Activated CD8-positive, alpha-beta T cell treated with anti-CD3 and anti-CD28 coated beads for 36 hours (primary cell): ENCODE results near the gene C17orf100. TPM values are rescaled to one million over a fixed set of nuclear protein-coding genes. Genes with fewer than 3 reads are reported as not detected.

Experiments
- ATAC-seq: fragments of 200-7000 bp; cut with Tn5 transposase; one replicate; pipeline ENCODE4 v1.10.0; 2021; ENCODE audit warnings: mild to moderate bottlenecking, moderate library complexity
- CTCF ChIA-PET: fragments of 350-600 bp; sonication (Branson Sonifier 250); formaldehyde crosslinking; loops from one replicate; lab custom pipeline; 2021; ENCODE audit warnings: antibody characterized with exemption; lab: Charles Lee
- POLR2A ChIA-PET: fragments of 350-600 bp; sonication (Branson Sonifier 250); formaldehyde crosslinking; loops from one replicate; lab custom pipeline; 2021; ENCODE audit warnings: antibody characterized with exemption; lab: Charles Lee
- DNase-seq: peaks from one replicate; pipeline ENCODE4 v3.0.0-alpha.2; 2020
- H3K27ac Mint-ChIP-seq: one replicate; pipeline ENCODE4 v1.8.0; 2021; ENCODE audit warnings: mild to moderate bottlenecking, mixed read lengths
- H3K27me3 Mint-ChIP-seq: one replicate; pipeline ENCODE4 v1.8.0; 2021; ENCODE audit warnings: mixed read lengths
- H3K36me3 Mint-ChIP-seq: one replicate; pipeline ENCODE4 v1.8.0; 2021; ENCODE audit warnings: low read depth, mixed read lengths
- H3K4me1 Mint-ChIP-seq: one replicate; pipeline ENCODE4 v1.8.0; 2021; ENCODE audit warnings: low read depth, mixed read lengths
- H3K4me3 Mint-ChIP-seq: one replicate; pipeline ENCODE4 v1.8.0; 2021; ENCODE audit warnings: mild to moderate bottlenecking, moderate library complexity, mixed read lengths
- H3K9me3 Mint-ChIP-seq: one replicate; pipeline ENCODE4 v1.8.0; 2021; ENCODE audit warnings: mixed read lengths
- intact Hi-C: fragments of 100-400 bp; cut with micrococcal nuclease; formaldehyde crosslinking; loops from one replicate; pipeline ENCODE4 v1.10.0; 2022
- total RNA-seq, 2 experiments: library from RNA; stranded (reverse); gene quantifications; one replicate each; pipeline ENCODE4 v1.2.3, GENCODE V29; 2021
- TF ChIP-seq, protein P1 (sequence below): fragments of 200-600 bp; IDR thresholded peaks from one replicate; pipeline ENCODE4 v1.8.0; 2022; ENCODE audit warnings: antibody characterized with exemption, mild to moderate bottlenecking

Gene C17orf100
- 1 to 10 TPM; 1.1 to 1.6 TPM for total RNA-seq

DNA sequence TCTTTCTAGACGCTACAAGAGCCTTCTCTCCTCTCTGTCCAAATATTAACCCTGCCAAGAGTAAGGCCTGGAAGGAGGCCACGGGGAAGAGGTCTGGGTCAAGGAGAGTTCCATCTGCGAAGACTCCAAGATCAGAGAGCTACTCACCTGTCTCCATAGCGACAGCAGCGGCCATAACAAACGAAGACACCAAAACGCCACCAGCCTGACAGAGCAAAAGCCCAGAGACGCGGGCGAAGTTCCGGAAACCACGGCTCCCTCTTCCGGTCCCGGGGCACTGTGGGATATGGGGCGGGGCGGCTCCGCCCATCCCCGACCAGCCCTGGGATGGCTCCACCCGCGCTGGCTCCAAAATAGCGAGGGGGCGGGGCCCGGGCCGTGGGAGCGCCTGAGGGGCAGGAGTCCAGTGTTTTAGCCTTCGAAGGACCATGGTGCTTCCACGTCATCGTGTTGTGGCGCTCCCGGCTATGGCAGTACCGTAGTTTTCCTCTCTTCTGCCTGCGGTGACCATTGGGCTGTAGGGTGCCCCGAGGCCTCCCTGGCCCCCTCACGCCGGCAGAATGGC is at the start of gene C17orf100, which contains the start of gene MED31:
Gene C17orf100, plus strand, starts transcription at position 409 of the 565 bp plus-strand sequence. Its CDS starts 152 bp downstream, at position 561.
Gene MED31, minus strand, starts transcription at position 252 of the 565 bp plus-strand sequence. Its CDS starts 77 bp downstream, at position 175.
- peak within 1 kb of the TSS; percentile 91 for H3K4me3 Mint-ChIP-seq
- H3K9me3 Mint-ChIP-seq = no peaks in the 10 kb centered on the region
- peak; percentile 96 for DNase-seq
- peaks cover 6% of the 10 kb centered on the region for H3K27me3 Mint-ChIP-seq
- peaks cover 20% of the 10 kb centered on the region for H3K36me3 Mint-ChIP-seq
- peaks cover 54% of the 10 kb centered on the region for H3K4me1 Mint-ChIP-seq
- peak; percentile 96 for ATAC-seq
- intact Hi-C loops = no loop called here
- H3K27ac Mint-ChIP-seq = peak within 1 kb of the TSS; percentile 97
- TF ChIP-seq, protein P1, sequence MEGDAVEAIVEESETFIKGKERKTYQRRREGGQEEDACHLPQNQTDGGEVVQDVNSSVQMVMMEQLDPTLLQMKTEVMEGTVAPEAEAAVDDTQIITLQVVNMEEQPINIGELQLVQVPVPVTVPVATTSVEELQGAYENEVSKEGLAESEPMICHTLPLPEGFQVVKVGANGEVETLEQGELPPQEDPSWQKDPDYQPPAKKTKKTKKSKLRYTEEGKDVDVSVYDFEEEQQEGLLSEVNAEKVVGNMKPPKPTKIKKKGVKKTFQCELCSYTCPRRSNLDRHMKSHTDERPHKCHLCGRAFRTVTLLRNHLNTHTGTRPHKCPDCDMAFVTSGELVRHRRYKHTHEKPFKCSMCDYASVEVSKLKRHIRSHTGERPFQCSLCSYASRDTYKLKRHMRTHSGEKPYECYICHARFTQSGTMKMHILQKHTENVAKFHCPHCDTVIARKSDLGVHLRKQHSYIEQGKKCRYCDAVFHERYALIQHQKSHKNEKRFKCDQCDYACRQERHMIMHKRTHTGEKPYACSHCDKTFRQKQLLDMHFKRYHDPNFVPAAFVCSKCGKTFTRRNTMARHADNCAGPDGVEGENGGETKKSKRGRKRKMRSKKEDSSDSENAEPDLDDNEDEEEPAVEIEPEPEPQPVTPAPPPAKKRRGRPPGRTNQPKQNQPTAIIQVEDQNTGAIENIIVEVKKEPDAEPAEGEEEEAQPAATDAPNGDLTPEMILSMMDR = no peak
- ChIA-PET POLR2A (interaction anchor here (0.6 to 2.6 kb wide), 5 partner anchors 9 to 1183 kb away, joined by 3 to 28 read pairs (median 3); partner anchors contain the start of genes DHX33, KIAA0753 and TXNDC17), CTCF (interaction anchor here (0.6 to 1.9 kb wide), 5 partner anchors 9 to 371 kb away, joined by 3 to 11 read pairs (median 3); no protein-coding TSS in a partner anchor)

DNA sequence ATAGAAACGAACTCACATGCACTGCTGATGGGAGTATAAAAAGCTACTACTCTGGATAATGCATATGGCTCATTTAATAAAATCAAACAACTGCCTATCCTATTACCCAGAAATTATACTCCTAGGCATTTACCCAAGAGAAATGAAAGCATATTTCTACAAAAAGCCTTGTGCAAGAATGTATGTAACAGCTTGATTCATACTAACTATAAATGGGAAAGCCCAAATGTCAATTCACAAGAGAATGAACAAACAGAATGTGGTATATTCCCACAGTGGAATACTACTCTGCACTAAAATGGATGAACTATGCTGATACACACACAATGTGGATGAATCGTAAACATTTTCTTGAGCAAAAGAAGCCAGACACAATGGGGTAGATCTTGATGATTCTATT is 49.4 kb upstream of the C17orf100 start:
- H3K4me1 Mint-ChIP-seq = peaks cover 7% of the 10 kb centered on the region
- no peak overlapping the region for H3K27ac Mint-ChIP-seq
- no peak for DNase-seq
- no peaks in the 10 kb centered on the region for H3K27me3 Mint-ChIP-seq
- ChIA-PET CTCF (no interaction called here), POLR2A (no interaction called here)
- intact Hi-C loops = no loop called here
- H3K36me3 Mint-ChIP-seq = peaks cover 39% of the 10 kb centered on the region
- no peak for ATAC-seq
- TF ChIP-seq, protein P1 = no peak
- no peak overlapping the region for H3K4me3 Mint-ChIP-seq
- H3K9me3 Mint-ChIP-seq = no peaks in the 10 kb centered on the region

GRCh38 chr17:6603744-6604325 is 47.7 kb upstream of the C17orf100 start:
- H3K27me3 Mint-ChIP-seq = no peaks in the 10 kb centered on the region
- ChIA-PET CTCF (no interaction called here), POLR2A (no interaction called here)
- peaks cover 35% of the 10 kb centered on the region for H3K36me3 Mint-ChIP-seq
- H3K9me3 Mint-ChIP-seq = no peaks in the 10 kb centered on the region
- no peak for ATAC-seq
- H3K4me1 Mint-ChIP-seq = peaks cover 7% of the 10 kb centered on the region
- no peak overlapping the region for H3K27ac Mint-ChIP-seq
- no peak overlapping the region for H3K4me3 Mint-ChIP-seq
- no peak for DNase-seq
- TF ChIP-seq, protein P1 = no peak
- intact Hi-C loops = no loop called here

- Mint-ChIP-seq H3K36me3 (peaks cover 44% of the 10 kb centered on the region), H3K27me3 (no peaks in the 10 kb centered on the region), H3K9me3 (no peaks in the 10 kb centered on the region), H3K4me3 (no peak overlapping the region), H3K27ac (no peak overlapping the region), H3K4me1 (peaks cover 7% of the 10 kb centered on the region)
- intact Hi-C loops = no loop called here
- no peak for ATAC-seq
- CTCF ChIA-PET = no interaction called here
- DNase-seq = no peak
- TF ChIP-seq, protein P1 = no peak
- POLR2A ChIA-PET = no interaction called here
These were observed 46.4 kb upstream of the C17orf100 start for GRCh38 chr17:6605142-6605541.

DNA sequence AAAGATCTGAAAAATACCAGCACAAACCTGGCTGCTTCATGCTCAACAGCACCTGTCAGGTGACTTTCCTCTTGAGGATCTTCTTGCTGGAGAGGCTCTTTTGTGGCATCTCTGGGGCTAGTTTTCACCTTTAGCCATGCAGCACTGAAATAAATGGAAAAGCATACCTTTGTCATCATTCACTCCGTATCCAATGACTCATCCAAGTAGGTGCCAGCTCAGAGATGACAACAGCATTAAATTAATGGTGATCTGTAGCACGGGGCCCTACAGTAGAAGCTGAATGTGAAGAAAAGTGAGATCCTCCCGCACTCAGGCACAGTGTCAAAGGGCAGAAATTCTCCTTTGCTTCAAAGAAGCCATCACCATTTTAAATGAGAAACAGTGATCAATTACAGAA is 43.2 kb upstream of the C17orf100 start:
- H3K36me3 Mint-ChIP-seq = peaks cover 42% of the 10 kb centered on the region
- TF ChIP-seq, protein P1 = no peak

More for the DNA sequence above, 43.2 kb upstream of the C17orf100 start:
- DNase-seq = no peak
- ChIA-PET CTCF (interaction anchor here (0.7 kb wide), 1 partner anchor 138 kb away, joined by 3 read pairs; no protein-coding TSS in a partner anchor), POLR2A (interaction anchor here (1.0 kb wide), 1 partner anchor 9 kb away, joined by 3 read pairs; no protein-coding TSS in a partner anchor)
- no peaks in the 10 kb centered on the region for H3K9me3 Mint-ChIP-seq
- intact Hi-C loops = no loop called here
- H3K4me3 Mint-ChIP-seq = no peak overlapping the region
- H3K4me1 Mint-ChIP-seq = peaks cover 4% of the 10 kb centered on the region
- H3K27ac Mint-ChIP-seq = no peak overlapping the region
- no peaks in the 10 kb centered on the region for H3K27me3 Mint-ChIP-seq
- ATAC-seq = no peak
